Non-pigmented ciliary epithelial cell (primary cell): Measurements from ENCODE around the gene LMNA.
"Not testable (repeated sequence)": the region's sequence is repeated elsewhere in the genome, so short reads cannot be mapped to it uniquely, and the experiment has no call there.

ENCODE experiments used
- DNase-seq: peaks from one replicate; pipeline ENCODE4 v3.0.0-alpha.2; 2010; ENCODE audit warnings: low read depth

LMNA gene

DNA sequence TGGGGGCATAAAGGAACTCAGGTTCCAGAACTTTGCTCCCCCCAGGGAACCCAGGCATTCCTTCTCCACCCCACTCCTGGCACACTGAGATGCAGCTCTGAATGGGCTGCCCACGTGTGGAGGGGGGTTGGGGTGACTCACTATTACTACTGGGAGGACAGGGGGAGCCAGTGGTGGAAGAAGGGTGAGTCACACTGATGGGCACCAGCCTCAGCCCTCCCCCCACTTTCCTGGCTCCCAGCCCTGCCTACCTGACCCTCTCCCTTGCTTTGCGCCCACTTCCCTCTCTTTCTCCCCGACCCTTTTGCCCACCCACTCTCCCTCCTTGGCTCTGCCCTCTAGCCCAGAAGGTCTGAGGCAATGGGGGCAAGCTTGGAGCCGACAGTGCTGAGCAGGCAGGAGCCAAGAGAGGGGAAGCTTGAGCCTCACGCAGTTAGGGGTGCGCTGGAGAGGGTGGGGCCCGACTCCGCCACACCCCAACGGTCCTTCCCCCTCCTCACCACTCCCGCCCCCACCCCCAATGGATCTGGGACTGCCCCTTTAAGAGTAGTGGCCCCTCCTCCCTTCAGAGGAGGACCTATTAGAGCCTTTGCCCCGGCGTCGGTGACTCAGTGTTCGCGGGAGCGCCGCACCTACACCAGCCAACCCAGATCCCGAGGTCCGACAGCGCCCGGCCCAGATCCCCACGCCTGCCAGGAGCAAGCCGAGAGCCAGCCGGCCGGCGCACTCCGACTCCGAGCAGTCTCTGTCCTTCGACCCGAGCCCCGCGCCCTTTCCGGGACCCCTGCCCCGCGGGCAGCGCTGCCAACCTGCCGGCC is at the start of gene LMNA:
LMNA (plus strand) TSS at position 611 of the 818 bp plus-strand sequence. CDS start 208 bp downstream, outside the sequence.
- DNase-seq = no peak

DNA sequence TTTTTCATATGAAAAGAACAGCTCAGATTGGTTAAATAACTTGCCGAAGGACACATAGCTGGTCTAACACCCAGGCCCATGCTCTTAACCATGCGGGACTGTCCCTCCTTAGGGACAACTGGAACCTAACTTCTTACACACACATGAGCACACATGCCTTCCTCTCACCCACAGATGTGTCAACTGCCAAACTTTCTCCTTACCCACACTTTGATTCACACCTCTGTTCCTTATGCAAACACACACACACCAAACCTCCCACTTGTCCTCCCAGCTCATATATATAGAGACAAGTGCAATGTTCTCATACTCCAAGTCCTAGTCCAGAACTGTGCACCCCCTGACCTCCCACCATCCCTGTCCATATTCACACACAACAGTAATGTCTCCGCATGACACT is 49.3 kb upstream of the LMNA start:
- DNase-seq = no peak

DNA sequence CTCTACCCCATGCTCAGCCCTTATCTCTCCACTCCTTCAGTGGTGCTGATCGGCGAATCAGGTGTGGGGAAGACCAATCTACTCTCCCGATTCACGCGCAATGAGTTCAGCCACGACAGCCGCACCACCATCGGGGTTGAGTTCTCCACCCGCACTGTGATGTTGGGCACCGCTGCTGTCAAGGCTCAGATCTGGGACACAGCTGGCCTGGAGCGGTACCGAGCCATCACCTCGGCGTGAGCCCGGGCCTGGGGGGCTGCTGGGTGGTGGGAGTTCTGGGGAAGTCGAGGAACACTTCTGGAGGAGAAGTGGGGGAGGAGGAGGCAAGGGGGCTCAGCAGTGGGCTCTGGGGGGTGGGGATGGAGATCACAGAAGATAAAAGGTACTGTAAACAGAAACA is 48.6 kb upstream of the LMNA start:
- no peak for DNase-seq

DNA sequence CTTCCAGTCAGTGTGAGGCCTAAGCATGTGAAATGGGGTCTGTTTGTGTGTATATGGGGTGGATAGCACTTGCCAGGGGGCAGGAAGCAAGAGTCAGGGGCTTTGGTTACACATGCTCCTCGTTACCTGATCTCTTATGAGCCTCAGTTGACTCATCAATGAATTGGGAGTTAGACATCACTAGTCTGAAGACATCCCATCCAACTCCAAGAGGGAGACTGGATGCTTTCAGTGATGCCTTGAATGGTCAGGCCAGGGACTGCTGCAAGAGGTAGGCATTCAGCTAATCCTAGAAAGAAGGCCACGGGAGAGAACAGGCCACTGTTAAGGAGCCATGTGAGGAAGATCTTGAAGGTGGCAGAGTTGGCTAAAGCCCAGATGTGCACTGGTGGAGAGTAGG is 47.2 kb upstream of the LMNA start:
- no peak for DNase-seq

DNA sequence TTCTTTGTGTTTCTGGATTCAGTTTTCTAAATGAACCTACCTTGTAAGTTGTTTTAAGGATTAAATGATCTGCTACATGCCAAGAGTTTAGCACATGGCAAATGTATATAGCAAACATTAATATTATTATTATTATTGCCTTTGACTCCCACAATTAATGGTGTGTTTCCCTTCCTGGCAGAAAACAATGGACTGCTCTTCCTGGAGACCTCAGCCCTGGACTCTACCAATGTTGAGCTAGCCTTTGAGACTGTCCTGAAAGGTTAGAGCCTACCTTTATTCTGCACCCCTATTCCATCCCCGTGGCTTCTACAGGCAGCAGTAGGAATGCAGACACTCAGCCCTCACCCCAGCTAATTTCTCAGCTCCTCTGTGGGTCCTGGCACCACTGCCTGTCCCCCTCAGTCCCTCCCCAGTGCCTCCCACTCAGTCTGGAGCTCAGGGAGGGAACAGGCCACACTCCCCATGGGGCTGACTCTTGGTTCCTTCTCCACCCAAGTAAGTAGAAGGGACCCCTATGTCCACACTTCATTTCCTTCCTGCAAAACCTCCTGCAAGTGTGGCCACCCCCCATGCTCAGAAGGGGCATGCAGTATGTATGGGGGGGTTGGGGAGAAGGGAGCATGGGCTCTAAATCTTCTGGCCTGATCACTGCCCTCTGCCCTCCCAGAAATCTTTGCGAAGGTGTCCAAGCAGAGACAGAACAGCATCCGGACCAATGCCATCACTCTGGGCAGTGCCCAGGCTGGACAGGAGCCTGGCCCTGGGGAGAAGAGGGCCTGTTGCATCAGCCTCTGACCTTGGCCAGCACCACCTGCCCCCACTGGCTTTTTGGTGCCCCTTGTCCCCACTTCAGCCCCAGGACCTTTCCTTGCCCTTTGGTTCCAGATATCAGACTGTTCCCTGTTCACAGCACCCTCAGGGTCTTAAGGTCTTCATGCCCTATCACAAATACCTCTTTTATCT is 44.7 kb upstream of the LMNA start:
- DNase-seq = no peak

DNA sequence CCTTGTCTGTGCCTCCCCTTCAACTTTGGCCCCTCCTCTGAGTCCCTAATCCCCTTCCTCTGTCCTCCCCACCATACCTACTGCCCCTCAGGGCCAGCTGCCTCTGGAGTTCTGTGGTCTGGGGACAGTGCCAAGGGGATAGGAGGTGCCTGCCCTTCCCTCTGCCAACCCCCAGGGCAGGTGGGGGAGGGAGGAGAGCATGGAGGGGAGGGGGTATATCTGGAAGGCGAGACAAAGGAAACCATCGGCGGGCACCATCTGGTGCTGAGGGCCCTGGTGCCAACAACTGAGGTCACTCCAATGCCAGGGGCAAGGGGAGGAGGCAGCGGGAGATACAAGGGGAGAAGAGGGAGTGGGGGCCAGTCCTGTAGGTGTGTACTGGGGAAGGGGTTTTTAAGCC is 44.0 kb upstream of the LMNA start:
- DNase-seq = no peak

DNA sequence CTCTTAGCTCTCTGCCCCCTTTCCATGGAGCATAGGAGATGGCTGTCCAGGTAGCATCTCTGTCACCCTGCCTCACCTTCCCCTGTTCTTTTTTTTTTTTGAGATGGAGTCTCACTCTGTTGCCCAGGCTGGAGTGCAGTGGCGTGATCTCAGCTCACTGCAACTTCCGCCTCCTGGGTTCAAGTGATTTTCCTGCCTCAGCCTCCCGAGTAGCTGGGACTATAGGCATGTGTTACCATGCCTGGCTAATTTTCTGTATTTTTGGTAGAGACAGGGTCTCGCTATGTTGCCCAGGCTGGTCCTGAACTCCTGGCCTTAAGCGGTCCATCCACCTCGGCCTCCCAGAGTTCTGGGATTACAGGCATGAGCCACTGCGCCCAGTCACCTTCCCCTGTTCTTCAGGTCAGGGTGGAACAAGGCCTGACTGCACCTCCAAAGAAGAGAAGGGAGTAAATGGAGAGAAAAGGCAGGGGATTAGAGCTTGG is 43.1 kb upstream of the LMNA start:
- DNase-seq = not testable (repeated sequence)

DNA sequence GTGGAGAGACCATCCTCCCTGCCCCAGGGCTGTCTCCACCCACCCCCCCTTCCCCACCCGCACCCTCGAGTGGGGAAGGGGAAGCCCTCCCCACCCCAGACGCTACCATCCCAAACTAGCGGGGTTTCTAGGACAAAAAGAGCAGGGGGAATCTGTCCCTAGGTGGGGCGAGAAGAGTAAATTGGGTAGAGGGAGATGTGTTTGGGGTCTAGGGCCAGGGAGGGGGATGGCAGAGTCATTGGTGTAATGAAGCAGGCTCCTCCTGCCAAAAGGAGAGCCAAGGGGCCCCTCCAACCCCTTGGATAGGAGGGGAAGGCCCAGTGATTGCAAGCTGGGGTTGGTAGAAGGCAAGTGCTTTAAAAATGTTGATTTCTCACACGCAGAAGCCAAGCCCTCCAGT is 42.3 kb upstream of the LMNA start:
- no peak for DNase-seq

DNA sequence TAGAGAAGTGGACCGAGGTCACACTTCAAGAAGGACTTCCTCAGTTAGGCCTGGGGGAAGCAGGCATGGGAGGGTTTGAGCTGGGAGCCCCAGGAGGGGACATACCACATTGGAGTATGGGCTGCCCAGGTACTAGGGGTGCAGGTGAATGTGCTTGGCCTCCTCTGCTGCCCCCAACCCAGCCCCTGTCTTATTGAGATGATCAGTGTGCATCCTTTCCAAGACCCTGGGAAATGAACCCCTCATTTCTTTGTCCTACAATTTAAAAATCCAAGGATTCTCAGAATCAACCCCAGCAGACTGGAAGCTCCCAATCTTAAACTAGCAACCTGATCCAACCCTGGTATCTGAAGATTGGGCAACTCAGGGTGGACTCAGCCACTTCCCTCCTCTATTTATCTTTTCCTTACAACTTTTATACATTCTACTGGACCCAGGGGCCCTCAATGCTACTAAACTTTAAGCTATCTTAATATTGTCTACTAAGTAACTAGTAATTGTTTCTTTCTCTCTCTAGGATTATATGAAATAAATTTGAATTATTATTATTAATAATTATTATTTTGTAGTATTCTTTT is 41.3 kb upstream of the LMNA start:
- DNase-seq = no peak

DNA sequence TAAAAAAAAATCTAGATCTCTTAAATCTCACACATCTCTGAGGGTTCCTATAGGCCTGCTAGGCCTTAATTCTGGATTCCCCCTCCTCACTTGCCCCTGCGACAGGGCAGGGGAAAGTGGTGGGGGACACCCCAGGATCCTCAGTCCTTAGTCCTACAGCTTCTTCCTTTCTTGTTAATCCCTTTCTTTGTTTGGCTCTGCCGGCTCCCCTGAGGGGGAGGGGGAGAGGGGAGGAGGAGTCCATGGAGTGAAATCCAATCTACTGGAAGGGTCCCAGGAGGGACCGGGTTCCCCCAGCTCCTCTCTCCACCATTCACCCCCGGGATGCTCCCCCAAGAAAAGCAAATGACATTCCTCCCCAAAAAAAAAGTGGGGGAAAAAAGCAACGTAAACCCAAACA is 40.8 kb upstream of the LMNA start:
- DNase-seq = no peak

DNA sequence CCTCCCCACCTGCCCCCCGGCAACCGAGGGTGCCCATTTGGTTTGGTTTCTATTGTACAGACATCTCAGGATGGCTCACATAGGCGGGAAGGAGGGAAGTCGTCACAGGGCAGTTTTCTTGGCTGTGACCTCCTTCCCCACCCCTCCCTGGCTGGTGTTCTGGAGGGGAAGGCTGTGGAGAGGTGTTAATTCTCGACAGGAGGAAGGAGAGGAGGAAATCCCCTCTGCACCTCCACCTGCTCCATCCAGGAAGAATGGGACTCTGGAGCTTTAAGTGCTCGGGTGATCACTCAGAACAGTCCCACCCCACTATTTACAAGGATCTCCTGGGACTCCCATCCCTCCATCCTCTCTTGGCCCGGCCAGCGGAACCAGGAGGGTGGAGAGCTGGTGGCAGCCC is 39.9 kb upstream of the LMNA start:
- no peak for DNase-seq

DNA sequence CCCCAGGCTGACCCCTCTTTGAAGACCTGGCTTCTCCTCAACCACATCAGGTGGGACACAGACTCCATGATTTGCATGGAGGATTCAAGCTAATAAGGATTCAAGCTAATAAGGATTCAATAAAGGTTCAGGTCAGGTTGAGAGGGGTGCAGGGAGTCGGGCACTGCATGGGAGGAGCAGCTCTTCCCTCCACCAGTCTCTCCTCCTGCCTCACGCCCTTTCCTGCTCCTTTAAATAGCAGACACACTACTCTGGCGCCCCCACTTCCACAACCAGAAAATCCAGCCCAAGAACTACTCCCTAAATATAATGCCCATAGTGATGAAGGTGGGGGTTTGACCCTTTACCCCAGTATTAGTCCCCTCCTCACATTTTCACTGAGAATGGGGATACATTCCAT is 39.3 kb upstream of the LMNA start:
- no peak for DNase-seq

DNA sequence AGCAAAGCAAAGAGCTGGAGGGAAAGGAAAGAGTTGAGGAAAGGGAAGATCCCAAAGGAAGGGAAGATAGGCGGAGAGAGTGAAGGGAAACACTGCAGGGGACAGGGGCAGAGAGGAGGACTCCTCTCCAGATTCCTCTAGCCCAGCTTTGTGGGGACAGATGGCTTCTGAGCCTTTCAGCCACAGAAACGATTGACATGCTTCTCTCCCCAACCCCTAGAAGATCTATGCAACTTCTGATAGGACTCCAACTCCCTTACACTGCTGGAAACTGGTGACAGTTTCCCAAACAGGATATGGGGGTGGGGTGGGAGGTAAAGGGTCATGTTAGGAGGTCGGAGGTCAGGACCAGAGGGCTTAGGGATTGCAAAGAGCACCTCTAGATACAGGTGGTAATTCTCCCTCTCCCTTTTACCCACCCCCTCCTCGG is 38.7 kb upstream of the LMNA start:
- DNase-seq = no peak

DNA sequence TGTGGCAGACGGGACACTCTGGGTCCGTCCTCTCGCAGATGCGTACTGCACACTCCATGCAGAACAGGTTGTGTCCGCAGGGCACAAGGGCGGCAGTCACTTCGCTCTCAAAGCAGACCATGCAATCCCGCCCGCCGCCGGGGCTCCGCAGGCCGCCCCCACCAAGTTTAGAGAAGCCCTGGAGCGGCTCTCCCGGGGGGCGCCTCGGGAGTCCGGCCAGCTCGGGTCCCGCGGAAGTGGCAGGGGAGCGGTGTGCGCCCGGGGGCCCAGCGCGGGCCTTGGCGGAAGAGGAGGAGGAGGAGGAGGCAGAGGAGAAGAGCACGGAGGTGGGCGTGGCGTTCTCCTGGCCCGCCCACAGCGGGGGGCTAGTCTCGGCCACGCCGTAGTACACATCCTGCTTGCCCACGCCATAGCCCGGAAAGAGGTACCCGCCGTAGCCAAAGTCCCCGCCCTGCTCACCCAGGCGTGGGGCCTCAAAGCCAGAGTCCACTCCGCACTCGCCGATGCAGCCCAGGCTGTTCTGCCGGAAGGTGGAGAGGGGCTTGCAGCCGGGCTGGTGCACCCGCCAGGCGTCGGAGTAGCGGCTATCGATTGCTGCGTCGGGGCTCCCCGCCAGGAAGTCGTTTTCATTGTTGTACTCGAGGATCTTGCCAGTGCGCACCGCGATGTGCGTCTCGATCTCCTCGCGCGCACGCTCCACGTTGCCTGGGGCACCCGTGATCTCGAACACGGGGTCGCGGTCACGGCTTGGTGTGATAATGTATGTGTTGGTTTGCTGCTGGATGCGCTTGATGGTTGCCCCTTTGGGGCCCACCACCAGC is 37.7 kb upstream of the LMNA start:
- no peak for DNase-seq

DNA sequence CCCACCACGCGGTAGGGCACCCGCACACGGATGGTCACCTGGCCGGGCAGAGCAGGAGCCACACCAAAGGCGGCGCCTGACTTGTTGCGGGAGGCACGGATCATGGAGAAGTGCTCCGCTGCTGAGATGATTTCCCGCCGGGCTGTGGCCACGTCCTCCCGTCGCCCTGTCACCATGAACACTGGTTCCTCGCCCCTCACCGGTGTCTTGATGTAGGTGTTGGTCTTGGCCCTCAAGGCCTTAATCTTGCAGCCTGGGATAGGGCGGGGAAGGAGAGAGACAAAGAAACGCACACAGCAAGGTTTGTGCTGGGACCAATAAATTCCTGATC is 37.1 kb upstream of the LMNA start:
- no peak for DNase-seq

DNA sequence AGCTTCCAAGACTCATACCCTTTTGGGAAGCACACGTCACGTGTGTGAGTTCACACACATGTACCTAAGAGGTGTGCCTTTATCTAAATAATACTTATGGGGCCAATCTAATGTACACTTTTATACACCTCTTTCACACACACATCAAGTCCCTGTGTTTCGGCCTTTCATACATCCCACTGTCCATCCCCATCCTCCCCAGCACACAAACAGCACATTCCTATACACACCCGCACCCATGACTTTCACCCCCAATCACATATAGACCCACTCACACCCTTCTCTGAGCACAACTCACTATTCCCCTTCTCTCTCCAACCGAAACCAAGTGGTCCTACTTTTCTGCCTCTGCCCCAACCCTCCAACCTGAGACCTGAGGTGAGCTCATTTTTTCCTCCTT is 35.8 kb upstream of the LMNA start:
- DNase-seq = no peak

DNA sequence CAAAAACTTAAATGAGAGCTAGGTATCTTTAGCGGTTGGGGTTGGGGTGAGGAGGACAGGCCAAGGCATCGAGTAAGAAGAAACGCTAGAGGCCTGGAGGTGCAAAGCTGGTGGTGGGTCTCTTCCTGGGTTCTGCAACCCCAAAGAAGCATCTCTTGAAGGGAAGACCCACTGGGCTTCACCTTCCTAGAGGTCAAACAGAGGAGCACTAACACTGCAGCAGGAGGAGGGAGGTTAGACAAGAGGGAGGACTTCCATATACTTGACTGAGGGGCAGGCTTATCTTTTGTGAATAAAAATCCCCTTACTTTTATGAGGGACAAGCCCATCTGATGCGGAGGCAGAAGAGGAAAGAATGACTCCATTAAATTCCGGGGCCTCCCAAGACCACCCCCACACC is 34.7 kb upstream of the LMNA start:
- DNase-seq = no peak

DNA sequence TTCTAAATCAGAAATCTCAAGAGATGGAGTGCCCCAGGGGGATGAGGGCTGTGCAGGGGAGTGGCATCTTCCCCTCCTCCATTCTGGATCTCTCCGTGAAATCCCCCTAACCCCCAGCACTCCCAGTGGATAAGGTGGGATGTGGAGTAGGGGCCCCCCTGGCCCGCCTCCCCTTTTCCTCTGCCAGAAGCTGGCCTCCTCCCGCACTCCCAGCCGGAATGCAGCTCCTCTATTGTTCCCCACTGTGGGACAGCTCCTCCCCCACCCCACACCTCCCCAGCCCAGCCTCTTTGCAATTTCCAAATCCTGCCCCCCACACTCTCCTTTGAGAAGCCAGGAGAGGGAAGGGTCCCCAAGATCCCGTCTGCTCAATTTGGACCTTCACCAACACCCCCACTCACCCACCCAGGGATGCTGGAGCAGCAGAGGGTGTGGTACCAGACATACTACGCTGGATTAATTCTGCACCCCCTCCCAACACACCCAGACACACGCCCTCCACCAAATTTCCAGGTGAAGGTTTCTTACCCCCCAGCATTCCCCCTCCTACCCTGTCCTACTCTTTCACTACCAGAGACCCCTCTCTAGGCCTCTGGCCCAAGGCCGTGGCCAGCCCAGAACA is 34.2 kb upstream of the LMNA start:
- no peak for DNase-seq

DNA sequence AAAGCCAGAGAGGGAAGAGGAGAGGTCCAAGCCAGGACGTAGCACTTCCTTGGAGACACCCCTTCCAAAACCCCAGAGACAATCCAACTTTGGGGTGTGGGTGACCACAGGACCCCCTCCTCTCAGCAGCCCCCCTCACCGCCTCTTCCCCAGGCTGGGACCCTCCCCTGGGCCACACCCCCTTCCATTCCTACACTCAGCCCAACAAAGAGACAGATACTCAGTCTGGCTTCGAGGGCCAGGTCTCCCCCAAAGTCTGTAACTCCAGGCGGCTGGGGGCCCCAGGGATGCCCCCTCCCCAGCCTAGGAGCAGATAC is 33.7 kb upstream of the LMNA start:
- no peak for DNase-seq

DNA sequence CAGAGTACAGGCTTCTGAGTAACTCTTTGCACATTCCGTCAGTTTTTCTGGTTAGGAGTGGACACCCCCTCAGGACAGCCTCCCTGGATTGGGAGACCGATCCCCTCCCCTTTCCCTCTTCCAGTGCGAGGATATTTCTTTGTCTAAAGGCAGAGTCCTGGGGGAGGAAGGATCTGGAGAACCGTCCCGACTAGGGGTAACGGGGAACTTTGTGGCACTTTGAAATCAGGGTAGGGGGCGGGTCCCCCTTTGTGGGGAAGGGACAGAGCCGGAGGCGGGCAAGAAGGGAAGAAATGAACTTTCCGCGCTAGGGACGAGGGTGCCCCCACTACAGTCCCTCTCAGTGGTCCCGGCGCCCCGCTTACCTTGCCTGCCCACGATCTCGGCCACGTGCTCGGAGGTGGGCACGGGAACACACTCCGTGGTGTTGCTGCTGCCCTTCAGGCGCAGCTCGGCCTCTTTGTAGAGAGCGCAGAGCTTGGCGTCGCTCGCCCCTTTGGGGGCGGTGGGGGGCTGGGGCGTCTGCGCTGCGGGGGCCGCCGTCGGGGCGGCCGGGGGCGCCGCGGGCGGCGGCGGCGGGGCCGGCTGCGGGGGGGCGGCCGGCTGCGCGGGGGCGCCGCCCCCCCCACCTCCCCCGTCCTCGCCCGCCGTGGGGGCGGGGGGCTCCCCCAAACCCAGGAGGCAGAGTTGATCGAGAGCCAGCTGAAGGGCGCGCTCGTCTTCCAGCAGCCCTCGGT is 33.2 kb upstream of the LMNA start:
- no peak for DNase-seq

DNA sequence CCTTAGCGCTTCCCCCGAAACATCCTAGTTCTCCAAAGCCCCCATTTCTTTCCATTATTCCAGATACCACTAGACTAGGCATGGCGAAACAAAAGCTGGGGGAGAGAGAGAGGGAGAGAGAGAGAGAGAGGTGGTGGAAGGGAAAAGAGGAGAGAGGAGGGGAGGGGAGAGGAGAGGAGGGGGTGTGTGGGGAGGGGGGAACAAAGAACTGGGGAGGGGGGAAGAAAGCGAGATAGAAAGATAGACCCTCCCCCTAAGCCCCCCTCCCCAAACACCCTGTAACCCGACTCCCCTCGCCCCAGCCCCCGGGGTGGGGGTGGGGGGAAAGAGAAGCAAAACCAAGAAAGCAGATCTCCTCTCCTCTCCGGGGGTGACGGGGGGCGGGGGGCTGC is 32.6 kb upstream of the LMNA start:
- no peak for DNase-seq
